WTC11 (cell line): Measurements from ENCODE around the gene CENPB.

Experiments used
- CTCF ChIP-seq: fragments of 200-600 bp; IDR thresholded peaks from 2 replicates; pipeline ENCODE4 v1.8.0; 2022; ENCODE audit warnings: antibody characterized with exemption
- FOXP1 ChIP-seq: sonication (generic); formaldehyde crosslinking; IDR thresholded peaks from 2 replicates; pipeline ENCODE4 v1.8.0; 2022; ENCODE audit warnings: missing genetic modification reagents, mild to moderate bottlenecking, moderate library complexity, borderline replicate concordance
- JUN ChIP-seq: sonication (generic); formaldehyde crosslinking; IDR thresholded peaks from 2 replicates; pipeline ENCODE4 v1.8.0; 2023; ENCODE audit warnings: mild to moderate bottlenecking, missing genetic modification reagents
- ZNF138 ChIP-seq: sonication (generic); formaldehyde crosslinking; conservative IDR thresholded peaks from 2 replicates; pipeline ENCODE4 v1.8.1; 2022; ENCODE audit warnings: mild to moderate bottlenecking, moderate library complexity, missing genetic modification reagents
- ZNF425 ChIP-seq: fragments of 250-450 bp; sonication (Bioruptor Pico); conservative IDR thresholded peaks from 2 replicates; pipeline ENCODE4 v1.9.0; 2021; ENCODE audit warnings: mild to moderate bottlenecking
- TF ChIP-seq, protein P1 (sequence below): sonication (generic); formaldehyde crosslinking; IDR thresholded peaks from 2 replicates; pipeline ENCODE4 v1.8.0; 2022; ENCODE audit warnings: mild to moderate bottlenecking, missing genetic modification reagents

- TF ChIP-seq CTCF (peak; percentile 94), ZNF425 (CRISPR knock-in tag) (no peak), JUN (CRISPR knock-in tag) (no peak), FOXP1 (CRISPR knock-in tag) (peak; percentile 57; the same call in 1 of the 2 replicates), ZNF138 (CRISPR knock-in tag) (no peak)
- TF ChIP-seq, protein P1, sequence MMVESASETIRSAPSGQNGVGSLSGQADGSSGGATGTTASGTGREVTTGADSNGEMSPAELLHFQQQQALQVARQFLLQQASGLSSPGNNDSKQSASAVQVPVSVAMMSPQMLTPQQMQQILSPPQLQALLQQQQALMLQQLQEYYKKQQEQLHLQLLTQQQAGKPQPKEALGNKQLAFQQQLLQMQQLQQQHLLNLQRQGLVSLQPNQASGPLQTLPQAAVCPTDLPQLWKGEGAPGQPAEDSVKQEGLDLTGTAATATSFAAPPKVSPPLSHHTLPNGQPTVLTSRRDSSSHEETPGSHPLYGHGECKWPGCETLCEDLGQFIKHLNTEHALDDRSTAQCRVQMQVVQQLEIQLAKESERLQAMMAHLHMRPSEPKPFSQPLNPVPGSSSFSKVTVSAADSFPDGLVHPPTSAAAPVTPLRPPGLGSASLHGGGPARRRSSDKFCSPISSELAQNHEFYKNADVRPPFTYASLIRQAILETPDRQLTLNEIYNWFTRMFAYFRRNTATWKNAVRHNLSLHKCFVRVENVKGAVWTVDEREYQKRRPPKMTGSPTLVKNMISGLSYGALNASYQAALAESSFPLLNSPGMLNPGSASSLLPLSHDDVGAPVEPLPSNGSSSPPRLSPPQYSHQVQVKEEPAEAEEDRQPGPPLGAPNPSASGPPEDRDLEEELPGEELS: peak; percentile 35; the same call in 1 of the 2 replicates
Measured at GRCh38 chr20:3820048-3820900, 33.7 kb upstream of the CENPB start, which contains the start of gene AP5S1.
